NCI-H128 (cell line): ENCODE data around the gene MEX3A.
"Not testable (repeated sequence)": the region's sequence is repeated elsewhere in the genome, so short reads cannot be mapped to it uniquely, and the experiment has no call there.

Source experiments
- DNase-seq: peaks from one replicate; lab custom pipeline; 2025; ENCODE audit not compliant: unreplicated experiment; lab: John Stamatoyannopoulos, UW

The MEX3A gene

DNA sequence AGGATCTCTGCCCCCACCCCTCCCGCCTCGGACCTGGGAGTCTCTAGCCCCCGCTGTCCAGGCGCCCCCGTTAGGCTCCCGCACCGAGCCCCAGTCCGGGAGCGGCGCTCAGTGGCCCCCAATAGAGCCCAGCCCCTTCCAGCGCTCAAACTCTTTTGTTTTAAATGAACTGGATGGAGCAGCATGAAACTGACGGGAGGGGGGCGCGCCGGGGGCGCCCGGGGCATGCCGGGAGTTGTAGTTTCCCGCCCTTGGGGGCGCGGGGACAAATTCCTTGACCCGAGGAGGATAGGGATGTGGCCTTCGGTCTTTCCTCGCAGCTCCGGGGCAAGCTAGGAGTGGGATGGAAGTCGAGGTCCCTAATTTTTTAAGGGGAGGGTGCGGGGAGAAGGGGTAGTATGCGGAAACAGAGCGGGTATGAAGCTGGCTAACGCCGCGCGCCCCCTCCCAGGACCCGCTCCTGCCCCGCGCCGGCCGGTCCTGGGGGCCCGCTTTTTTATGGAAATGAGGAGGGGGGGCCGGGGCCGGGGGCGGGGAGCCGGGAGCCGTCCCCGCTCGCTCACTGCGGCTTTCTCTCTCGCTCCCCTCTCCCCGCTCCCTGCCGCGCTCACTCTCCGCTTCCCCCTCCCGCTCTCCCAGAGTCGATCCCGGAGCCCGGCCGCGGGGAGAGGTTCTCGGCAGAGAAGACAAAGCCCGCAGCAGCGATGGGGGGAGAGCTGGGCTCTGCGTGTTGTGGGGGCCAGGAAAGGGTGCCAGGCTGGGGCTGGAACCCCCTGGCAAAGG is at the start of gene MEX3A:
MEX3A (minus strand) TSS at position 157 of the 783 bp plus-strand sequence. CDS start 467 bp downstream, outside the sequence.
- DNase-seq: peak; percentile 76

- no peak for DNase-seq
These were observed 48.3 kb upstream of the MEX3A start for GRCh38 chr1:156130578-156130942.

DNA sequence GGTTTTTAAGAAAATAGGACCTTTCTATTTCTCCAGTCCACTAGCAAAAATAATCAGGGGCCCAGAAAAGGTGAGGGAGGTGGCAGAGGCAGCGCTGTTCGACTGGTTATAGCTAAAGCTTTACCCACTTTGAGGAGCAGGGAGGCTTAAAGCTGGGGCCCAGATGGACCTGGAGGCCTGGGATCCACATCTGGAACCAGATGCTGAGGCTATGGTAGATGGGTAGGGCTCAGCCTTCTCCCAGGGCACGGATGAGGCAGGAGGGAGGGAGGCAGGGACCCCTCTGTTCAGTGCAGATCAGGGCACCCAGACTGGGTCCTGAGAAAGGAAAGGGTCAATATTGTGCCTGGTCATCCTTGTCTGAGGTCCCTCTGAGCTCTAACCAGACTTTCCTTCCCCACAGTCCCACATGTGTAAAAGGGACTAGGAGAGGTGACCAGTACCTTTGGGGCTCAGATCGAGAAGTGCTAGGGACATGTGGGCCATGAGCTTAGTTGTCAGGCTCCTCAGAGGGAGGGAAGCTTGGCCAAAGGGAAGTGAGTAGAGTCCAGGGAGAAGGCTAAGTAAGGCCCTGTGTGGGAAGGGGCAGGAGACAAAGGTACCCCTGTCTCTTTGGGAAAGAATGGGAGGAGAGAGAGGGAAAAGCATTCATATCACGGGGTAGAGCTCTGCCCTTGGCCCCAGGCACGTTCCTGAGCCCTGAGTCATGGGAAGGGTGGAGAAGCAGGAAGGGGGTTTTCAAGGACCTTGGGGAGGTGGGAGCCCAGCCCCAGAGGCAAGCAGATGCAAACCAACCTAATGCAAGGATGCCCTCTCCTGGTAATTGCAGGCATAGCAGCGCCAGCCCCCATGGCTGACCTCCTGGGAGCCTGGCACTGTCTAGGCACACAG is 47.7 kb upstream of the MEX3A start:
- DNase-seq: peak; percentile 75

- DNase-seq: no peak
These were observed 46.7 kb upstream of the MEX3A start for GRCh38 chr1:156128654-156129597.

- no peak for DNase-seq
These were observed 46.0 kb upstream of the MEX3A start for GRCh38 chr1:156128308-156128653.

DNA sequence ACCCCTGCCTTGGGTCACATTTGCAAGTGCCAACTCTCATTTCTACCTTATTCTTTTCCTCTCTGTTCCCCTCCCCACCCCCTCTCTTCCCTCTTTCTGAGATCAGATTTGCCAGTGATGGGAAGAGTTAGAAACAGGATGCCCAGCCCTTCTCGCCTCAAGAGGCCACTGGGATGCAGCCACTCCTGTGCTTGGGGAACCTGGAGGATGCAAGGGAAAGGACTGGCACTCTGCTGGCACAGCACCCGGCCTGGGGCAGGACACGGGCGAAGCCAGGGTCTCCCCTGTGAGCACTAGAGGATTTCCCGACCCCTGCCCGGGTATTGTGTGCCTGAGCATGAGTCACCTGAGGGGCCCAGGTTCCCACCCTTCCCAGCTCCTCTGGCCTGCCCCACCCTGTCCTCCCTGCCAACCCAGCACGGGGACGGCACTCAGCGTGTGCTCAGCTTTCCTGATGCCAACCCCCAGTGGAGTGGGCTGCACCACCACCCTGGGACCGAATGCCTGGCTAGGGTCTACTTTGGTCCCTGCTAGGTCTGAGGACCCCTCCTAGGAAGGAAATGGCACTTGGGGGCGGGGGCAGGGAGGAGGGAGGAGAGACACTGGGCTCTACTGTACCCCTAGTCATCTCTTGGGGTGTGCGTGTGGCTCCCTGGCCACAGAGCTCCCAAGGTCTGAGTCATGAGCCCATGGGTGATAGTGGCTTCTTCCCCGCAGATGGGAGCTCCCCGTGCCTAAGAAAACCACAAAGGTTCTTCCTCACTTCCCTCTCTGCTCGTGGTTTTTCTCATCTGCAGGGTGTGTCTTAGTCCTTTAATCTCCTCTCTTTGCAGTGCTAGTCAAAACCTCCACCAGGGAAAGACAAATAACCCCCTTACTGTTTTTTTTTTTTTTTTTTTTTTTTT is 44.6 kb upstream of the MEX3A start:
- DNase-seq: no peak

DNA sequence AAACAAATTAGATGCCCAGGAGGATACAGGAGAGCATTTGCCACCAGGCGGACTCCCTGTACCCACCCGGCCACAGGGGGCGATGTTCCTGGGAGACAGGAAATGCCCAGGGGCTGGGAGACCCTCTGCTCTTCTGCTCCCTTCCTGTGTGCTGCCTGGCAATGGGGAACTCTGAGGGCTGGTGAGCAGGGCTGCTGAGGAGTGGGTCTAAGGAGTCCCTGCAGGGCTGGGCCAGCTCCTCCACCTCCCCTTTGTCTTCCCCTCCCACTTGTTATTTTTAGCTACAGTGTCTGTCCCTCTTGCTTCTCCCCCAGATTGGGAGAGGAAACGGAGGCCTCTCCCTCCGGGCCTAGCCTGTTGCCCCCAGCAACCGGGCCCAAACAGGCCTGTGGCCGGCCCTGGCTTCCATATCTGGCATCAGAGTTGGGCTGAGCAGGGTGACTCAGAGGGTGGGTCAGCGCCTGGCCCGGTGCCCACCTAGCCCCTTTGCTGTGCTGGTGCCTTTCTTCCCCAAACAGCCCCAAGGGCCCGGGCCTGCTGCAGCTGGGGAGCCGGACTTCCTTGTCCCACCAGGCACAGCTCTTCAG is 43.9 kb upstream of the MEX3A start:
- DNase-seq: no peak

DNA sequence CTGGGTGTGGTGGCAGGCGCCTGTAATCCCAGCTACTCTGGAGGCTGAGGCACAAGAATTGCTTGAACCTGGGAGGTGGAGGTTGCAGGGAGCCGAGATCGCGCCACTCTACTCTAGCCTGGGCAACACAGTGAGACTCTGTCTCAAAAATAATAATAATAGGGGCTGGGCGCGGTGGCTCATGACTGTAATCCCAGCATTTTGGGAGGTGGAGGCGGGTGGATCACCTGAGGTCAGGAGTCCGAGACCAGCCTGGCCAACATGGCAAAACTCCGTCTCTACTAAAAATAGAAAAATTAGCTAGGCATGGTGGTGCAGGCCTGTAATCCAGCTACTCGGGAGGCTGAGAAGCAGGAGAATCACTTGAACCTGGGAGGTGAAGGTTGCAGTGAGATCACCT is 43.3 kb upstream of the MEX3A start:
- not testable (repeated sequence) for DNase-seq

GRCh38 chr1:156124557-156125483 is 42.6 kb upstream of the MEX3A start:
- no peak for DNase-seq

- peak; percentile 91 for DNase-seq
These were observed 41.3 kb upstream of the MEX3A start for GRCh38 chr1:156123356-156124196.

- no peak for DNase-seq
These were observed 40.5 kb upstream of the MEX3A start for GRCh38 chr1:156122519-156123355.

GRCh38 chr1:156122086-156122485 is 39.8 kb upstream of the MEX3A start:
- DNase-seq: no peak

DNA sequence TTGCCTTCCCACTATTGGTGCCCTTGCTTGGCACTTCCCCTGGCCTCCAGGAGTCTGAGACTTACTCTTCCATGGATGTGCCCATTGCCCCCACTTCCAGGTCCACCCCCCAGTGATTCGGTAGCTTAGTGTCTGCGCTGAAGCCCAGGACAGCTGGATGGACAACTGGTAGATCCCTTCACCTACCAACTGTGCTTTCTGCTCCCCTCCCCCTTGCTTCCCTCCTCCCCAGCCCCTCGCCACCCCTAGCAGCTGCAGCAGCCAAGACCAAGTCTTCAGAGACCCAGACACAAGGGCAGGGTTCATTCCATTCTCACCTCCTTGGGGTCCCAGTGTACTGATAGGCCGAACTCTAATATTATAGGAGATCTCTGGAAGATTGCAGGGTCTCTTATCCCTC is 39.2 kb upstream of the MEX3A start:
- DNase-seq: no peak

- DNase-seq: not testable (repeated sequence)
These were observed 38.7 kb upstream of the MEX3A start for GRCh38 chr1:156121005-156121404.

- no peak for DNase-seq
These were observed 38.1 kb upstream of the MEX3A start for GRCh38 chr1:156120318-156120717.

DNA sequence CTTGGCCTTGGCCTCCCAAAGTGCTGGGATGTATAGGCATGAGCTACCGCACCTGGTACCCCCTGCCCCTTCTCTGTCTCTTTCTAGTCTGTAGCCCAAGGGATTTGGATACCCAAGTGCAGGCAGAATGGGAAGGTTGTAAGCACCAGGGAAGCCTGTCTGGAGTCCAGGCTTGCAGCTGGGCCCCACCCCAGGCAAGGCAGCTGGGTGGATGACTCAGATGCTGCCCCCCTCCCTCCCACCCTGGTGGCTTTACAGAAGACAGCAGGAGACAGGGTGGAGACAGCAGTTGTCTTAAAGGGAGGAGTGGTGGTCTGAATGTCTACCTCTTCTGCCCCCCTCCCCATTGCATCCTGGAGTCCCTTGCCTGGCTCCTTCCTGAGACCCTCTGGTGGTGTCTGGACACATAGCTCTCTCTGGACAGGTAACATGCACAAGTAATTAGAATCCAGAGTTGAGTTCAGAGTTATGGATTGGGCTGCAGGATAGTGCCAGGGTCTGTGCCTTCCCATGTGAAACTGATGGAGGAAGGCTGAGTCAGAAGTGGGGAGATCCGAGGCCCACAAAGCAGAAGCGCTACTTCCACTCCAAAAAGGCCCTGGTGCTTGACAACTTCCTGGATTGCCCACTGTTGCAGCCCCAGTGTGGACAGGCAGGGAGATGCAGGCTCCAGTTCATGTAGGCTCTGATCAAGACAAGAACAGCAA is 37.4 kb upstream of the MEX3A start:
- DNase-seq: no peak
